Heart left ventricle (tissue), 13 donors: ENCODE data around the gene ACCSL.

Source experiments
- CTCF ChIP-seq, 12 donors: fragments of 200-600 bp; sonication (generic) in 4 of 12; IDR thresholded peaks; one replicate each; pipeline versions ENCODE4 v1.5.0 to v1.8.0; 2018 to 2022; ENCODE audit warnings: antibody characterized with exemption in 12 of 12, mild to moderate bottlenecking in 5 of 12
- POLR2A ChIP-seq, 2 donors: fragments of 450-650 bp; IDR thresholded peaks; one replicate each; pipeline ENCODE4 v1.6.1; 2017; ENCODE audit warnings: antibody characterized with exemption in 2 of 2, mild to moderate bottlenecking in 2 of 2, moderate library complexity in 2 of 2
- donor health status: ischemic (EF 13 %, LVEDD 7.1; RV severe dilation, severe dysfunction).
- donor health status: DM: no; HTN: yes; CAD: no.
- donor health status: DM: no; HTN: no; CAD: no.
- donor health status: ischemic (EF 25% LVEDD 6.9; RV normal size, moderate dysfunction).
- donor health status: ischemic (EF 25% LVEDD 5.7; RV mildly dilated, moderate dysfunction).
- donor health status: ischemic (EF 35%, LVEDD 5.7; RV mildly dilated, moderate dysfunction).
- donor health status: nonischemic (EF 11% LVEDD 7.7; RV severe dilation, severe dysfunction).
- donor health status: DM: yes; HTN: yes; CAD: no.
- donor health status: PGD.
- donor health status: ischemic (EF 29% LVEDD 5.4; RV normal size, mild dysfunction).
- donor health status: nonischemic (EF 23%, LVEDD 6.1; RV moderate dilation, normal function).

- TF ChIP-seq POLR2A (IDR thresholded peaks at IDR 0.05) (no peak), CTCF (IDR thresholded peaks at IDR 0.05) (no peak)
Measured at GRCh38 chr11:44005956-44006355, 41.8 kb upstream of the ACCSL start.
